ENCODE measurements around the gene FUT8. TPM values are rescaled to one million over a fixed set of nuclear protein-coding genes. Genes with fewer than 3 reads are reported as not detected.

The FUT8 gene
- total and polyA plus RNA-seq, 4 donors: 1.1 to 14.1 (median 4.0) TPM

DNA sequence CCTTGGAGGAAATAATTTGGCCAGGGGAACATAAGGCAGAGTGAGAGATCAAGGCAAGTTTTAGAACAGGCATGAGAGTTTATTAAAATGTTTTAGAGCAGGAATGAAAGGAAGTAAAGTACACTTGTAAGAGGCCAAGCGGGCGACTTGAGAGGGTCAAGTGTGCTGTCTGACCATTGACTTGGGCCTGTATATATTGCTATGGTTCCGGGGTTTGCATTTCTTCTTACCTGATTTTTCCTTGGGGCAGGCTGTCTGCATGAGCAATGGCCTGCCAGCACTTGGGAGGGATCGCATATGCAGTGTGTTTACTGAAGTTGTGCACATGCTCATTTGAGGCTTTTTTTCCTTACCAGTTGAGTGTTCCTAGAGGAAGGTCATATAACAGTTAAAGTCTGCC lies 214.8 kb downstream of the FUT8 start:
- no peak for TF ChIP-seq TAF1 (conservative IDR thresholded peaks at IDR 0.05)
- TF ChIP-seq, protein P1, sequence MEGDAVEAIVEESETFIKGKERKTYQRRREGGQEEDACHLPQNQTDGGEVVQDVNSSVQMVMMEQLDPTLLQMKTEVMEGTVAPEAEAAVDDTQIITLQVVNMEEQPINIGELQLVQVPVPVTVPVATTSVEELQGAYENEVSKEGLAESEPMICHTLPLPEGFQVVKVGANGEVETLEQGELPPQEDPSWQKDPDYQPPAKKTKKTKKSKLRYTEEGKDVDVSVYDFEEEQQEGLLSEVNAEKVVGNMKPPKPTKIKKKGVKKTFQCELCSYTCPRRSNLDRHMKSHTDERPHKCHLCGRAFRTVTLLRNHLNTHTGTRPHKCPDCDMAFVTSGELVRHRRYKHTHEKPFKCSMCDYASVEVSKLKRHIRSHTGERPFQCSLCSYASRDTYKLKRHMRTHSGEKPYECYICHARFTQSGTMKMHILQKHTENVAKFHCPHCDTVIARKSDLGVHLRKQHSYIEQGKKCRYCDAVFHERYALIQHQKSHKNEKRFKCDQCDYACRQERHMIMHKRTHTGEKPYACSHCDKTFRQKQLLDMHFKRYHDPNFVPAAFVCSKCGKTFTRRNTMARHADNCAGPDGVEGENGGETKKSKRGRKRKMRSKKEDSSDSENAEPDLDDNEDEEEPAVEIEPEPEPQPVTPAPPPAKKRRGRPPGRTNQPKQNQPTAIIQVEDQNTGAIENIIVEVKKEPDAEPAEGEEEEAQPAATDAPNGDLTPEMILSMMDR (IDR thresholded peaks at IDR 0.05; ENCODE audit: low read depth, low read length, missing input control): no peak
- no peak for TF ChIP-seq HNF4A (conservative IDR thresholded peaks at IDR 0.05)
- TF ChIP-seq RAD21 (IDR thresholded peaks at IDR 0.05): no peak
- TF ChIP-seq, protein P2, sequence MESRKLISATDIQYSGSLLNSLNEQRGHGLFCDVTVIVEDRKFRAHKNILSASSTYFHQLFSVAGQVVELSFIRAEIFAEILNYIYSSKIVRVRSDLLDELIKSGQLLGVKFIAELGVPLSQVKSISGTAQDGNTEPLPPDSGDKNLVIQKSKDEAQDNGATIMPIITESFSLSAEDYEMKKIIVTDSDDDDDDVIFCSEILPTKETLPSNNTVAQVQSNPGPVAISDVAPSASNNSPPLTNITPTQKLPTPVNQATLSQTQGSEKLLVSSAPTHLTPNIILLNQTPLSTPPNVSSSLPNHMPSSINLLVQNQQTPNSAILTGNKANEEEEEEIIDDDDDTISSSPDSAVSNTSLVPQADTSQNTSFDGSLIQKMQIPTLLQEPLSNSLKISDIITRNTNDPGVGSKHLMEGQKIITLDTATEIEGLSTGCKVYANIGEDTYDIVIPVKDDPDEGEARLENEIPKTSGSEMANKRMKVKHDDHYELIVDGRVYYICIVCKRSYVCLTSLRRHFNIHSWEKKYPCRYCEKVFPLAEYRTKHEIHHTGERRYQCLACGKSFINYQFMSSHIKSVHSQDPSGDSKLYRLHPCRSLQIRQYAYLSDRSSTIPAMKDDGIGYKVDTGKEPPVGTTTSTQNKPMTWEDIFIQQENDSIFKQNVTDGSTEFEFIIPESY (IDR thresholded peaks at IDR 0.05): no peak
- no peak for TF ChIP-seq GABPA (IDR thresholded peaks at IDR 0.05 in 1 of 2, conservative IDR thresholded peaks at IDR 0.05 in 1 of 2)
- no peak for TF ChIP-seq YY1 (IDR thresholded peaks at IDR 0.05)
- TF ChIP-seq RXRA (IDR thresholded peaks at IDR 0.05): no peak
- TF ChIP-seq FOXA1 (IDR thresholded peaks at IDR 0.05): no peak
- no peak for TF ChIP-seq SP1 (IDR thresholded peaks at IDR 0.05)
- no peak for TF ChIP-seq JUND (IDR thresholded peaks at IDR 0.05)
- TF ChIP-seq NR2F2 (IDR thresholded peaks at IDR 0.05): no peak
- TF ChIP-seq, protein P3, sequence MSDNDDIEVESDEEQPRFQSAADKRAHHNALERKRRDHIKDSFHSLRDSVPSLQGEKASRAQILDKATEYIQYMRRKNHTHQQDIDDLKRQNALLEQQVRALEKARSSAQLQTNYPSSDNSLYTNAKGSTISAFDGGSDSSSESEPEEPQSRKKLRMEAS (IDR thresholded peaks at IDR 0.05): no peak
- TF ChIP-seq EGR1 (IDR thresholded peaks at IDR 0.05; ENCODE audit: low read depth in 2 of 2): no peak
- TF ChIP-seq, protein P4, sequence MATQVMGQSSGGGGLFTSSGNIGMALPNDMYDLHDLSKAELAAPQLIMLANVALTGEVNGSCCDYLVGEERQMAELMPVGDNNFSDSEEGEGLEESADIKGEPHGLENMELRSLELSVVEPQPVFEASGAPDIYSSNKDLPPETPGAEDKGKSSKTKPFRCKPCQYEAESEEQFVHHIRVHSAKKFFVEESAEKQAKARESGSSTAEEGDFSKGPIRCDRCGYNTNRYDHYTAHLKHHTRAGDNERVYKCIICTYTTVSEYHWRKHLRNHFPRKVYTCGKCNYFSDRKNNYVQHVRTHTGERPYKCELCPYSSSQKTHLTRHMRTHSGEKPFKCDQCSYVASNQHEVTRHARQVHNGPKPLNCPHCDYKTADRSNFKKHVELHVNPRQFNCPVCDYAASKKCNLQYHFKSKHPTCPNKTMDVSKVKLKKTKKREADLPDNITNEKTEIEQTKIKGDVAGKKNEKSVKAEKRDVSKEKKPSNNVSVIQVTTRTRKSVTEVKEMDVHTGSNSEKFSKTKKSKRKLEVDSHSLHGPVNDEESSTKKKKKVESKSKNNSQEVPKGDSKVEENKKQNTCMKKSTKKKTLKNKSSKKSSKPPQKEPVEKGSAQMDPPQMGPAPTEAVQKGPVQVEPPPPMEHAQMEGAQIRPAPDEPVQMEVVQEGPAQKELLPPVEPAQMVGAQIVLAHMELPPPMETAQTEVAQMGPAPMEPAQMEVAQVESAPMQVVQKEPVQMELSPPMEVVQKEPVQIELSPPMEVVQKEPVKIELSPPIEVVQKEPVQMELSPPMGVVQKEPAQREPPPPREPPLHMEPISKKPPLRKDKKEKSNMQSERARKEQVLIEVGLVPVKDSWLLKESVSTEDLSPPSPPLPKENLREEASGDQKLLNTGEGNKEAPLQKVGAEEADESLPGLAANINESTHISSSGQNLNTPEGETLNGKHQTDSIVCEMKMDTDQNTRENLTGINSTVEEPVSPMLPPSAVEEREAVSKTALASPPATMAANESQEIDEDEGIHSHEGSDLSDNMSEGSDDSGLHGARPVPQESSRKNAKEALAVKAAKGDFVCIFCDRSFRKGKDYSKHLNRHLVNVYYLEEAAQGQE (IDR thresholded peaks at IDR 0.05): no peak
- no peak for TF ChIP-seq FOXA2 (IDR thresholded peaks at IDR 0.05)
- no peak for TF ChIP-seq HNF4G (IDR thresholded peaks at IDR 0.05)
- TF ChIP-seq, protein P5, sequence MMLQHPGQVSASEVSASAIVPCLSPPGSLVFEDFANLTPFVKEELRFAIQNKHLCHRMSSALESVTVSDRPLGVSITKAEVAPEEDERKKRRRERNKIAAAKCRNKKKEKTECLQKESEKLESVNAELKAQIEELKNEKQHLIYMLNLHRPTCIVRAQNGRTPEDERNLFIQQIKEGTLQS (IDR thresholded peaks at IDR 0.05): no peak
- H3K9ac ChIP-seq (ENCODE audit: low read depth in 1 of 2, low read length in 2 of 2): no peak overlapping the region
- H3K36me3 ChIP-seq (ENCODE audit: control insufficient read depth in 4 of 4, insufficient read depth in 3 of 4, low read depth in 1 of 4, low read length in 3 of 4): no peaks in the 10 kb centered on the region
- H3K27me3 ChIP-seq (ENCODE audit: control insufficient read depth in 4 of 4, insufficient read depth in 4 of 4, low read length in 3 of 4): no peaks in the 10 kb centered on the region
- no peak for DNase-seq (ENCODE audit: low spot score)
- H3K4me3 ChIP-seq (ENCODE audit: low read depth in 1 of 3, low read length in 3 of 3): no peak overlapping the region
- no peaks in the 10 kb centered on the region for H3K4me1 ChIP-seq (ENCODE audit: control insufficient read depth in 4 of 4, insufficient read depth in 4 of 4, low read length in 3 of 4)
- WGBS: 98% methylated on average over 4 of the region's 4 CpGs
- no peak overlapping the region for H3K27ac ChIP-seq (ENCODE audit: low read depth in 1 of 2, low read length in 2 of 2)
- H3K9me3 ChIP-seq (ENCODE audit: control insufficient read depth in 4 of 4, low read length in 3 of 4): no peaks in the 10 kb centered on the region

All from liver (tissue), 9 donors.